Activated T-helper 2 cell treated with anti-CD3 and anti-CD28 coated beads, Interferon-gamma antibody, Interleukin-2, Interleukin-4, amounts not matched to agents 10 μg/mL and 5 μg/mL and 100 μg/mL, durations not matched to agents 14 hours and 24 hours and 36 hours (primary cell): Measurements from ENCODE around the gene ANP32E. TPM values are rescaled to one million over a fixed set of nuclear protein-coding genes. Genes with fewer than 3 reads are reported as not detected.
A peak's percentile ranks its signal among the peaks of the same experiment; 100 is the strongest.
"Not testable (repeated sequence)": the region's sequence is repeated elsewhere in the genome, so short reads cannot be mapped to it uniquely, and the experiment has no call there.

Source experiments
- DNase-seq: peaks from one replicate; pipeline ENCODE4 v3.0.0; 2021; ENCODE audit warnings: low spot score
- H3K27ac Mint-ChIP-seq: one replicate; pipeline ENCODE4 v1.8.0; 2021; ENCODE audit warnings: mixed read lengths
- H3K27me3 Mint-ChIP-seq: one replicate; pipeline ENCODE4 v1.8.0; 2021; ENCODE audit warnings: low read depth, mixed read lengths
- H3K36me3 Mint-ChIP-seq: one replicate; pipeline ENCODE4 v1.8.0; 2021; ENCODE audit warnings: low read depth, mixed read lengths
- H3K4me1 Mint-ChIP-seq: one replicate; pipeline ENCODE4 v1.8.0; 2021; ENCODE audit warnings: low read depth, mixed read lengths
- H3K4me3 Mint-ChIP-seq: one replicate; pipeline ENCODE4 v1.8.0; 2021; ENCODE audit warnings: low read depth, mild to moderate bottlenecking, moderate library complexity, mixed read lengths
- H3K9me3 Mint-ChIP-seq: one replicate; pipeline ENCODE4 v1.8.0; 2021; ENCODE audit warnings: mixed read lengths
- intact Hi-C: fragments of 100-400 bp; cut with micrococcal nuclease; formaldehyde crosslinking; loops from one replicate; pipeline ENCODE4 v1.15.1; 2023
- total RNA-seq: library from RNA; stranded (reverse); gene quantifications from 2 replicates; pipeline ENCODE4 v1.2.3, GENCODE V29; 2022

The ANP32E gene
- total RNA-seq, 1 donor from 2014 or later = 198 TPM

DNA sequence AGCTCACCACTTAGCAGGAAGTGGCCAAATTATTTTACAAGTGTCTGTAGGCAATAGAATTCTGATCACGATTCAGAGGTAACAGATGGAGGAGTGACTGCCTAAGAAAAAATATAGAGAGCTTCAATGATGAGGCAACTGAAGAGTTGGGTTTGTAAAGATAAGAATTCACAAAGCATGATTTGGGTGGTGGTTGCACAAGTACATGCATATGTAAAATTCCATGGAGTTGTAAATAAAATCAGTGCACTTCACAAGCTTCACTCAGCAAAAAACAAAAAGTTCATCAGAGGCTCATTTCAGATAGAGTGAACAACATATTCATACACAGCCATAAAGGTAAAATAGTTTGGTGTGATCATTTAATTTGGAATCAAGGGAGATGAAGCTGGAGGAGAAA, 10.9 kb downstream of the ANP32E start:
- Mint-ChIP-seq H3K36me3 (peaks cover 70% of the 10 kb centered on the region), H3K4me3 (no peak overlapping the region), H3K9me3 (no peaks in the 10 kb centered on the region), H3K27ac (no peak overlapping the region), H3K4me1 (peaks cover 10% of the 10 kb centered on the region), H3K27me3 (no peaks in the 10 kb centered on the region)
- no peak for DNase-seq
- intact Hi-C loops = no loop called here

DNA sequence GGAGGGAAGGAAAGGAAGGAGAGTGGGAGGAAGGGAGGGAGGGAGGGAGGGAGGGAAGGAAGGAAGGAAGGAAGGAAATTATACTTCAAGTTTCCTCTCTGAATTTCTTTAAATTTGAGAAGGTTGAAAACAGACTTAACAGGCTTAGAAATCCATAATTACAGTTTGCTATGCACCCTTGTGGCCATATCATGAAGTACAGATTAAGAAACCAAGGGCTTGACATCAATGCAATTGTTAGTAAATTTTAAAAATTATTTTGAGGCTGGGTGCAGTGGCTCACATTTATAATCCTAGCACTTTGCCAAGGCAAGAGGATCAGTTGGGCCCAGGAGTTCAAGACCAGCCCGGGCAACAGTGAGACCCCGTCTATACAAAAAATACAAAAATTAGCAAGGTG, 14.4 kb downstream of the ANP32E start:
- Mint-ChIP-seq H3K9me3 (no peaks in the 10 kb centered on the region), H3K27ac (no peak overlapping the region), H3K4me3 (no peak overlapping the region), H3K36me3 (peaks cover 62% of the 10 kb centered on the region), H3K4me1 (peaks cover 6% of the 10 kb centered on the region), H3K27me3 (no peaks in the 10 kb centered on the region)
- no peak for DNase-seq
- intact Hi-C loops = no loop called here

DNA sequence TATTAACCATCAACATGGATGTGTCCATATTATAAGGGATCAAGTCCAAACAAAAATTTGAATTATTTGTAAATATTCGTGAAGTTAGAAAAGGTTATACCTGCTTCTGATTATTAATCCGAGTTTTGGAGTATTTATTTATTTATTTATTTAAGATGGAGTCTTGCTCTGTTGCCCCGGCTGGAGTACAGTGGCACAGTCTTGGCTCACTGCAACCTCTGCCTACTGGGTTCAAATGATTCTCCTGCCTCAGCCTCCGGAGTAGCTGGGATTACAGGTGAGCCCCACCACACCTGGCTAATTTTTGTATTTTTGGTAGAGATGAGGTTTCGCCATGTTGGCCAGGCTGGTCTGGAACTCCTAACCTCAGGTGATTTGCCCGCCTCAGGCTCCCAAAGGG, 20.1 kb downstream of the ANP32E start:
- DNase-seq, H3K27ac Mint-ChIP-seq, H3K4me3 Mint-ChIP-seq, H3K27me3 Mint-ChIP-seq, intact Hi-C loops, H3K9me3 Mint-ChIP-seq: not testable (repeated sequence)
- H3K36me3 Mint-ChIP-seq = peaks cover 26% of the 10 kb centered on the region
- H3K4me1 Mint-ChIP-seq = peaks cover 17% of the 10 kb centered on the region

DNA sequence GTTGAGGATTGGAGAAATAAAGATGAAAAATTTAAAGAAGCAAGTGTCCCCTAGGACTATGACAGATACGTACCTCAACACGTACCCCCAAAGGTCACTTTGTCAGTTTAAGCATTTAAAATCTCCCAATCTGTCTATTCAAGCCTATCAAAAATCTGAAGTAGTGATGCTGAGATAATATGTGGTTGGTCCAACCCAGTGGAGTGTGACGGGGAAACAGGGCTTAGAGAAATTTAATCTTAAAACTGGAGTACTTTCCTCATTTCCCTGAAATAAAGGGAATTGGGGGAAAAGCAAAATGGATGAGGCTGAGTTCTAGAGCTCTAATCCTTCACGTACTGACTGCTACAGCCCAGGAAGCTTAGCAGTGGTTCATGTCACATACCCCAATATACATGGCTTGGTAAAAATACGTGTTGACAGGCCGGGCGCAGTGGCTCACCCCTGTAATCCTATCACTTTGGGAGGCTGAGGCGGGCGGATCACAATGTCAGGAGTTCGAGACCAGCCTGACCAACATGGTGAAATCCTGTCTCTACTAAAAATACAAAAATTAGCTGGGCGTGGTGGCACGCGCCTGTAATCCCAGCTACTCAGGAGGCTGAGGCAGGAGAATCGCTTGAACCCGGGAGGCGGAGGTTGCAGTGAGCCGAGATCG, 21.7 kb downstream of the ANP32E start:
- H3K27me3 Mint-ChIP-seq, intact Hi-C loops, DNase-seq, H3K9me3 Mint-ChIP-seq: not testable (repeated sequence)
- Mint-ChIP-seq H3K4me1 (peaks cover 17% of the 10 kb centered on the region), H3K36me3 (peaks cover 12% of the 10 kb centered on the region), H3K27ac (peak overlapping the region; percentile 97), H3K4me3 (peak overlapping the region; percentile 87)

DNA sequence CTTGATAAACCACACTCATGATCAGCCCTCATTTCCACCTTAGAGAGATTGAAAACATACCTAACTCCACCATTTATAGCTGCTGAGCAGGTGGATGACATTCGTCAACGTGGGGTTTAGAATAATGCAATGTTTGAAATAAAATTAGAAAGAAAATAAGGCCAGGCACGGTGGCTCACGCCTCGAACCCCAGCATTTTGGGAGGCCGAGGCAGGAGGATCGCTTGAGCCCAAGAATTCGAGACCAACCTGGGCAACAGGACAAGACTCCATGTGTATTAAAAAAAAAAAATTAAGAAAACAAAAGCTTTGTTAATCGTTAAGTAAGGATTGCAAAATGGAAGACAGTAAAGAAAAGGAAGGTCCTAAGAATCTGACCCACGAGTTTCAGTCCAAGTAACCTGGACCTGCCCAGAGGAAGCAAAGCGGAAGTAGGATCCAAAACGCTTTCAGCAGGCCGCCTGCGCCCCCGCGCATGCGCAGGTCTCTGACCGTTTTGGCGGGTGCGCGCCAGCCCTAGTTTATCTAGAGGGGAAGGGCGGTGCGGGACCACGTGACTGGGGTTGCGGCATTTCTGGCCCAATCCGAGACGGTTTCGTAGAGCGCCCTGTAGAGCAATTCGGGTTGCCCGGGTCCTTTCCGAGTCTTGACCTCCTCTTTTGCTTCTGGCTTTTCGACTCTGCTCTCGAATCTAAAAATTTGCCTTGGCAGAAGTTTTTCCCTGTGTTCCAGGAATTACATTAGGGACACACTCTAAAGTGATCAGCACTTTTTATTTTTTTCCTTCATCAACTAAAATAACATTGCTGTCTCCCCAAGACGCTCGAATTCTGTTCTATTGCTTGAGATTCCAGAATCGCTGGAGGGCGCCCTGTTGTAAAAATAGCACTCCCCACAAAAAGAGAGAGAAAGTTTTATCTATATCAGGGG, 22.5 kb downstream of the ANP32E start:
- Mint-ChIP-seq H3K36me3 (peaks cover 6% of the 10 kb centered on the region), H3K27me3 (no peaks in the 10 kb centered on the region), H3K9me3 (no peaks in the 10 kb centered on the region), H3K4me1 (peaks cover 17% of the 10 kb centered on the region), H3K4me3 (peak overlapping the region; percentile 87), H3K27ac (peak overlapping the region; percentile 97)
- intact Hi-C loops = loop anchor here (1.0 kb wide), 1 partner anchor 23 kb away; the partner anchor contains the start of gene ANP32E
- DNase-seq = peak; percentile 90

DNA sequence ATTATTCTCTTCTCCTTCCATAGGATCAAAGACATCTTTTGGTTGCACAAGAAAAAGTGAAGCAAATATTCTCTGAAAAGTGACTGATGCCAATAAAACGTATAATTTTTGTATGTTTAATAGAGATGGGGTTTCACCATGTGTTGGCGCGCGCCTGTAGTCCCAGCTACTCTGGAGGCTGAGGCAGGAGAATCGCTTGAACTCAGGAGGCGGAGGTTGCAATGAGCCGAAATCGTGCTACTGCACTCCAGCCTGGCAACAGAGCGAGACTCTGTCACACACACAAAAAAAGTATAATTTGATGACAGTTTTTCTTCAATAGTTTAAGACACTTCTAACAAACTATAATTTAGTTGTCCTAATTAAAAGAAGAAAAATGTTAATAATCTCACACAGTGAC, 23.8 kb downstream of the ANP32E start:
- H3K4me3 Mint-ChIP-seq = no peak overlapping the region
- peaks cover 17% of the 10 kb centered on the region for H3K4me1 Mint-ChIP-seq
- DNase-seq = no peak
- H3K36me3 Mint-ChIP-seq = peaks cover 3% of the 10 kb centered on the region
- H3K27ac Mint-ChIP-seq = no peak overlapping the region
- intact Hi-C loops = no loop called here
- peaks cover 1% of the 10 kb centered on the region for H3K27me3 Mint-ChIP-seq
- no peaks in the 10 kb centered on the region for H3K9me3 Mint-ChIP-seq

DNA sequence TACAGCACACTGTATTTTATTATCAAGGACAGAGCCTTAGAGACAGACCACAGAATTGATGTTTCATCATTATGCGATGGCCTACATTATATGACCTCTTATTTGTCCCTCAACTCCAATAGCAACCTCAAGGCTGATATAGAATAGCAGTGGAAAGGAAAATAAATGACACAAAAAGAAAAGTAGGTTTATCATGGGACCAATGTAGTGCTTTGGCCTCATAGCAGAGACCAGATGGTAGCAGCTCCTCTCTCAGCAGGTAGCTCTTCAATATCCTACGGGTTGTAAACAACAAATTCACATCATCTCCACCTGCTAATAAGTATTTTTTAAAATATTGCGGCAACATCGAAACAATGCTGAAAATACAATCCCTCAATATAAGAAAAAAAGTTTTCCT, 25.2 kb downstream of the ANP32E start:
- Mint-ChIP-seq H3K9me3 (no peaks in the 10 kb centered on the region), H3K27ac (no peak overlapping the region), H3K4me1 (peaks cover 17% of the 10 kb centered on the region), H3K27me3 (peaks cover 5% of the 10 kb centered on the region), H3K36me3 (no peaks in the 10 kb centered on the region), H3K4me3 (no peak overlapping the region)
- intact Hi-C loops = no loop called here
- DNase-seq = no peak

DNA sequence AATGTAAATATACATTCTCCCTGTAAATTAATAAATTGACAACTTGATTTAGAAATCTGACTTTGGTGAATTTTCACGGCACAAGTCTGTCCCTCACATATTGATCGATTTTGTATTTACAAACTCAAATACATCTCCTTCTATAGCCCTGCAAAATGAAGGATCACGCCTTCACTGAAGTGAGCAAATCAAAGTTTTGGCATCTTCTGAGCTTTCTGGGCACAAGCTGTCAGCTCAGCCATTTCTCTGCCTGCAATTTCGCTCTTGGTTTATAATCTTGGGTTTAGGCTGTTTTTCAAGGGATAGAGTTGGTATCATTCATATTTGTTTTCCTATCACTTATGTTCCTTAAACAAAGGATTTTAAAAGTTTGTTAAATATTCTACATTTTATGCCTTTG, 25.8 kb downstream of the ANP32E start:
- Mint-ChIP-seq H3K36me3 (no peaks in the 10 kb centered on the region), H3K4me1 (peaks cover 17% of the 10 kb centered on the region), H3K27ac (no peak overlapping the region), H3K27me3 (peaks cover 8% of the 10 kb centered on the region), H3K4me3 (no peak overlapping the region), H3K9me3 (no peaks in the 10 kb centered on the region)
- no peak for DNase-seq
- intact Hi-C loops = no loop called here

DNA sequence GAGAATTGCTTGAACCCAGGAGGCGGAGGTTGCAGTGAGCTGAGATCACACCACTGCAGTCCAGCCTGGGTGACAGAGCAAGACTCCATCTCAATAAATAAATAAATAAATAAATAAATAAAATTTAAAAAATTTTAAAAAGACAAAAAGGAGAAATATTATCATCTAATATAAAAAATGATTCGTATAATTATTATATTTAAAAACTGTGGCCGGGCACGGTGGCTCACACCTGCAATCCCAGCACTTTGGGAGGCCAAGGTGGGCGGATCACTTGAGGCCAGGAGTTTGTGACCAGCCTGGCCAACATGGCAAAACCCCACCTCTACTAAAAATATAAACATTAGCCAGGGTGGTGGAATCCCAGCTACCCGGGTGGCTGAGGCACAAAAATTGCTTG, 27.5 kb downstream of the ANP32E start:
- DNase-seq, H3K27ac Mint-ChIP-seq, H3K36me3 Mint-ChIP-seq, intact Hi-C loops, H3K4me1 Mint-ChIP-seq, H3K27me3 Mint-ChIP-seq, H3K4me3 Mint-ChIP-seq, H3K9me3 Mint-ChIP-seq: not testable (repeated sequence)

DNA sequence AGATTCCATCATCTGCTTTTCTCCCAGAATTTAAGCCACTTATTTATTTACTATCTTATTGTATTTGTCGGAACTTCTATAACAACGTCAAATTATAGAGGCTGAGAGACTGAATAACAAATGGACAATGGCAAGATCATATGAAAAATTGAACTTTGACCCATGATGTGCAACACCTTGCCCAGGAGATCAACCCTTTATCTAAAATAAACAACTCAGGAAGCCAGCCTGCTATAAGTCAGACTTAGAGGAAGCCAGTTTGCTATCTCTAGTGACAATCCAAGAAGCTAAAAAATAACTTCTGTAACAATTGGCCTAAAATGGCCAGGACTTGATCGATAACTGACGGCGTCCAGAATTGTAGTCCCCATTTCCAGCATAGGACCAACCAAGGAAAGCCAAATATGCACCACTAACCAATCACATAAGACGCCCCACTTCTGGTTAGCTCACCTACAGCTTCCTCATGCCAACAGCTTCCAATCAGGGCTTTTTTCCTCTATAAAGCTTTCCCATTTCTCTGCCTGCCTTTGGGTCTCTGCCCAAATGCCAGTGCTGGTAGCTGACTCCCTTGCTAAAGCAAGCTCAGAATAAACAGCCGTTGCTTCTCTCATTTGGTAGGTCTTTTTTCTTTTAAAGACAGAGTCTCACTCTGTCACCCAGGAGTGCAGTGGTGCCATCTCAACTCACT, 28.5 kb downstream of the ANP32E start:
- no peak overlapping the region for H3K4me3 Mint-ChIP-seq
- H3K36me3 Mint-ChIP-seq = no peaks in the 10 kb centered on the region
- intact Hi-C loops = no loop called here
- H3K9me3 Mint-ChIP-seq = no peaks in the 10 kb centered on the region
- peaks cover 8% of the 10 kb centered on the region for H3K27me3 Mint-ChIP-seq
- DNase-seq = no peak
- no peaks in the 10 kb centered on the region for H3K4me1 Mint-ChIP-seq
- no peak overlapping the region for H3K27ac Mint-ChIP-seq

DNA sequence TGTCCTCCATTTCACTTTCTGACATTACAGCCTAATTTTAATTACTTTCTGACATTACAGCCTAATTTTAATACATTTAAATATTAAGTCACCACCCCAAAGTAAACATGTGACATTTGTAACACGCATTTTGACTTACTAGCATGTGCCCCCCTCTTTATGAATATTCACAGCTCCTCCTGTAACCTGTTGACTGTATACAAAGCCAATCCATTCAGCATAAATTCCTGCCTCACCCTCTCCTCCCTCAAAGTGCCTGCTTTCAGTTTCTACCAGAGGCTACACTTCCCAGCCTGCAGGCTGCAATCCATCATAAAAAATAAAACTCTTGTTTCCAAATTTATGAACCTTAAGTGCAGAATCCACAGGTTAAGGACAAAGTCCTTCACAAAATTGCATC, 39.5 kb downstream of the ANP32E start:
- DNase-seq = no peak
- intact Hi-C loops = no loop called here
- Mint-ChIP-seq H3K36me3 (no peaks in the 10 kb centered on the region), H3K4me3 (no peak overlapping the region), H3K27ac (no peak overlapping the region), H3K27me3 (peaks cover 18% of the 10 kb centered on the region), H3K9me3 (no peaks in the 10 kb centered on the region), H3K4me1 (peaks cover 3% of the 10 kb centered on the region)

DNA sequence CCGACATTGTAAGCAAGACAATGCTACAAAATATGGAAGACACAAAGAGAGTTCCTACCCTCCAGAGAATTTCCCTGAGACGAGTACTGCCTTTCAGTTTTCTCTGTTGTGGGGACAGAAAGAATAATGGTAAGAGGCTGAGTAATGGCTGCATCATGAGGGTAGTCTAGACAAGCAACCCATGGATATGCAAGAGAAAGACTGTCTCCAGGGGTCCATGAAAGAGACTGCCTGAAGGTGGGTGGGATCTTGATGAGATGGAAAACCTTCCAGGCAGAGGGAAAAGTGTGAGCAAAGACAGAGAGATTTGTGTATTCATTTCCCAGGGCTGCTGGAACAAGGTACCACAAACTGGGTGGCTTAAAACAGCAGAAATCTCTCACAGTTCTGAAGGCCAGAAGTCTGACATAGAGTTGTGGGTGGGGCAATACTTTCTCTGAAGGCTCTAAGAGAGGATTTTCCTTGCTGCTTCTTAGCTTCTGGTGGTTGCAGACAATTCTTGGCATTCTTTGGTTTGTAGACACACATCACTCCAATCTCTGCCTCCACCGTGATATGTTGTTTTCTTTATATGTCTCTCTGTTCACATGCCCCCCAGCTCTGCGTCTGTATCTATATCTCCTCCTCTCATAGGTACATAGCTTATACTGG, 41.4 kb downstream of the ANP32E start:
- DNase-seq = no peak
- intact Hi-C loops = no loop called here
- Mint-ChIP-seq H3K4me1 (peaks cover 3% of the 10 kb centered on the region), H3K27me3 (peaks cover 16% of the 10 kb centered on the region), H3K4me3 (no peak overlapping the region), H3K27ac (no peak overlapping the region), H3K36me3 (no peaks in the 10 kb centered on the region), H3K9me3 (no peaks in the 10 kb centered on the region)
